PC-3 (cell line): ENCODE results near the gene GAS7.

ENCODE experiments used
- EZH2 ChIP-seq: fragments of 300-600 bp; sonication (generic); IDR thresholded peaks from one replicate; pipeline ENCODE4 v1.6.1; 2017; ENCODE audit warnings: antibody characterized with exemption, mild to moderate bottlenecking, low read length; ENCODE audit not compliant: unreplicated experiment
- TF ChIP-seq, protein P1 (sequence below): fragments of 300-600 bp; sonication (generic); conservative IDR thresholded peaks from 2 replicates; pipeline ENCODE4 v1.5.1; 2017; ENCODE audit warnings: antibody characterized with exemption, low read depth, mild to moderate bottlenecking, low read length

DNA sequence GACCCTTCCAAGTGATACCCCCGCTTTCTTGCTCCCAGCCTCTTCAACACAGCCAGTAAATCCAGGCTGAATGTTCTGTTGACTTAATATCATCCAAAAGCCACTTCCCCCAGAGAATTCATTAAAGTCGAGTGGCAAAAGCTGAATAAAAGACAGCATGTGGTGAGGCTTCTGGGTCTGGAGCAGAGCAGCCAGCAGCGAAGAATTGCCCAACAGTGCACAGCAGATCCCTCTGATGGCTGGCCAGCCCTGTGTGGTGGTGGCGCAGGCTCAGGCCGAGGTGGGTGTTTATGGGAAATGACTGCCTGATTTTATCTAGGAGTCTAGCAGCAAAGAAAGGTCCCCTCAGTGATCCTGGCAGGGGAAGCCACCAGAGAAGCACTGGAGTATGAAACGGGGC lies 263.0 kb downstream of the GAS7 start:
- TF ChIP-seq, protein P1, sequence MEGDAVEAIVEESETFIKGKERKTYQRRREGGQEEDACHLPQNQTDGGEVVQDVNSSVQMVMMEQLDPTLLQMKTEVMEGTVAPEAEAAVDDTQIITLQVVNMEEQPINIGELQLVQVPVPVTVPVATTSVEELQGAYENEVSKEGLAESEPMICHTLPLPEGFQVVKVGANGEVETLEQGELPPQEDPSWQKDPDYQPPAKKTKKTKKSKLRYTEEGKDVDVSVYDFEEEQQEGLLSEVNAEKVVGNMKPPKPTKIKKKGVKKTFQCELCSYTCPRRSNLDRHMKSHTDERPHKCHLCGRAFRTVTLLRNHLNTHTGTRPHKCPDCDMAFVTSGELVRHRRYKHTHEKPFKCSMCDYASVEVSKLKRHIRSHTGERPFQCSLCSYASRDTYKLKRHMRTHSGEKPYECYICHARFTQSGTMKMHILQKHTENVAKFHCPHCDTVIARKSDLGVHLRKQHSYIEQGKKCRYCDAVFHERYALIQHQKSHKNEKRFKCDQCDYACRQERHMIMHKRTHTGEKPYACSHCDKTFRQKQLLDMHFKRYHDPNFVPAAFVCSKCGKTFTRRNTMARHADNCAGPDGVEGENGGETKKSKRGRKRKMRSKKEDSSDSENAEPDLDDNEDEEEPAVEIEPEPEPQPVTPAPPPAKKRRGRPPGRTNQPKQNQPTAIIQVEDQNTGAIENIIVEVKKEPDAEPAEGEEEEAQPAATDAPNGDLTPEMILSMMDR = no peak
- TF ChIP-seq EZH2 = no peak
